Measurements from ENCODE around the gene SH3RF3.

Gene SH3RF3

DNA sequence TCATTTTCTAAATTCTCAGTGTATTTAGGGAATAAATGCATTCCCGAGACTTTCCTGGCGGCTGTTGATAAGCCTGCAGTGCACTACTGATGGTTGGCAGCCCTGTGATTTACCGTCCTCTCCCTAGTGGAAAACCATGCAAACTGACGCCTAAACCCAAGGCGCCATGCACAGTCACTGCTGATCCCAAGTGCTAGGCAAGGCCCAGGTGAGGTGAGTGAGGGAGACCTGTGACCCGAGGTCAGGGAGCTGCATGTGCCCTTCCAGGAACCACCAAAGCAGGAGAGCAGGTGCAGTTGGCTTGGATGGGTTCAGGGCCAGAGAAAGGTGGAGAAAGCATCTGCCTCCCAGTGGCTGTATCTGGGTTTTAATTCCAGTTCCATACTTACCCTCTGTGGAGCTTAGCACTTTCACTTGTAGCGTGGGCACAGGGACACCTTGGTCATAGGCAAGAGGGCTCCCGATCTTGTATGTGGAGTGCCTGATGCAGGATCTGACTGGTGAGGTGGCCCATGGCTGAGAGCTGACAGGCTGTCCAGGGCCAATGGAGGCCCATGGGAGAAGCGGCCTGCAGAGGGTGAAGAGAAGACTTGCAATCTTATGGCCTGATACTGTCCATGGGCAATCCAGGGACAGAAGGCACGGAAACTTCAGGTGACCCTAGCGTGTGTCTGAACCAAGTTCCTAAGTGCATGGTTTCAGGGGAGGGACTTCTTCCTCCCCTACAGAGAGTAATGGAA, 131.3 kb downstream of the SH3RF3 start:
- DNase-seq (ENCODE audit: low read depth in 3 of 3): no peak

DNA sequence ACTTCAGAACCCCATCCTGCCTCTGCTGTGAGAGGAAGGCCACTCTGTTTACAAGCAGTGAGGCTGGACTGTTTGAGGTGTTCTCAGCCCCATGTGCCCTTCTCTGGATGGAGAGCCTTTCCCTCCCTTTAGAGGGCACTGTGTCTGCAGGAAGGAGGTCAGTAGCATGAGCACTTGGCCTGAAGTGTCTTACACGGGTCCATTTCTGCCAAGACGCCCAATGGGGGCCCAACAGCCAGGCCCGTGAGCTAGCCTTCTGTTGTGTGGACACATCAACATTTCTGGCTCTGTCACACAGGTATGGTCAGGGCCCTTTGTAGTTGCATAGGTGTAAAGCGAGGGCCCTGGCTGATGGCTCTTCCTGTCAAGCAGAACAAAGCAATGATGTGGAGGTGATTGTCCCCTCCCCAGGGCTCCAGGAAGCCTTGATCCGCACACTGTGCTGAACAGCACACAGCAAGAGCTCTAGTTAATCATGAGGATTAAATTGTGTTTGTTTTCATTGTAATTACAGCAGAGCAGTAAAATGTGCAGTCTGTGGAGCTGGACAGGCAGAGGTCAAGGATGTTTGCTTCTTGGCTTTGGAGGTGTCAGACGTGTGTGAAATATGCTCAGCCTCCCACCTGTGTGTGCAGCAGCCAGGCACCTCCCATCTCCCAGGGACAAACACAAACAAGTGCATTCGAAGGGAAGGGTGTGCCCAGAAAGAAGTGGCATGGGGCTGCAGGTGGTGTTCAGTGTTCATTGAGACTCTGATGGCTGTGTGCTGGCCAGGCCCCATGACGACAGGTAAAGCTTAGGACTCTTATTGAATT, 132.1 kb downstream of the SH3RF3 start:
- DNase-seq (ENCODE audit: low read depth in 3 of 3): no peak

DNA sequence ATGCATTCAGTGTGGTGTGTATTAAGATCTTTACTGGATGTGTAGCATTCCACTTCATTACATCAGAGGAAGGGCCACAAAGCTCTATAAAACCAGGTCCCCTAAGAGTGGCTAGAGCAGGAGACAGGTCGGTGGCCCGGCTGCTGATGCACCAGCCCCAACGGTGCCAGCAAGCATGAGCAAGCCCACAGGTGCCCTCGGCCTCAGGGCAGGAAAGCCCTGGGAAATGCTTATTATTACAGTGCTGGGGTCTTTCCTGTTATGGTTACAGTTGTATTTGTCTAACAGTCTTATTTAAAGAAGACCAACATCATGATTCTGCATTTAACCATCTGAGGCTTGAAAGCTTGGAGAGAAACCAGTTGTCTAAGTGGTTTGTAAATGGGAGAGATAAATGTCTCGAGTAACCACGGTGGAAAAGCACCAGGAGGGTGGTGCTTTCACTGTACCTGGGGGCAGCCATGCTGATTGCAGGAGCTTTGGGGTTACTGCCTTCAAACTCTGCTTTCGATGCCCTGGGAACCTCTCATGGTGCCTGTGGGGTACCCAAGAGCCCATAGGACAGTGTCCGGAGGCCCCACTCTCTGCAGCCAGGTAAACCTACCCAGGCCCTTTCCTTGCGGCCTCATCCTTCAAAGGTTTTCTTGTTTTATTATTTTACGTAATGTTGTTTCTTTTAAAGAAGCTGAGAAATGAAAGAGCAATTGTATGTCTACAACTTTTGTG, 133.1 kb downstream of the SH3RF3 start:
- DNase-seq (ENCODE audit: low read depth in 3 of 3): no peak

DNA sequence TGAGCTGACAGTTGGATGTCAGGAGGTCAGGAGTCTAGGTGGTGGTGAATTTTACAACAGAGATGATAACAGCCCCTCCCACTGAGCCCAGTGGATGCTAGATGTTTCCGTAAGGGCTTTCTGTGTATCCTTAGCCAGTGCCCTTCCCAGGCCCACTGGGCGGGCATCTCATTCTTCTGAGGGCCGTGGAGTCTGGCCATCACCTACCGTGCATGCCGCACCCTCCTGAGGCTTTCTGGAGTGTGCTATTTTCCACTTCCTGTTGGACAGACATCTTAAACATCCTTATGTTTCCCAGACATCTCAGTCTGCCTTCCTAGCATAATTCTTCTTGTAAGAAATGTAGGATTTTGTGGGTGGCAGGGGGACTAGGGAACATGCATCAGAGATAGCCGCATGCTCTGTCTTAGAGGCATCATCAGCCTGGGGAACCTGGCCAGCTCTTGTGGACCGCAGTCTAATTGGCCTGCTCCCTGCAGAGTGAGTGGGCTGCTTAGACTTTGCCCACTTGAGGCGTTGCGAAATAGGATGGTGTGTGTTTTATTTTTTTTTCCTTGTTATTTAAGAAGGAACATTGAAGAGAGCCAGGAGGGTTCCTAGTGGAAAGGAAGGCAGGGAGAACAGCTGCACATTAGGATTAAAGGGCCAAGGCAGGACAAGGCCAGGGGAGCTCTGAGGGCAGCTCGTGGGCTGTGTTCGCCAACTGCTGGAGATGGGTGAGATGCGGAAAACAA, 135.8 kb downstream of the SH3RF3 start:
- DNase-seq (ENCODE audit: low read depth in 3 of 3): no peak

DNA sequence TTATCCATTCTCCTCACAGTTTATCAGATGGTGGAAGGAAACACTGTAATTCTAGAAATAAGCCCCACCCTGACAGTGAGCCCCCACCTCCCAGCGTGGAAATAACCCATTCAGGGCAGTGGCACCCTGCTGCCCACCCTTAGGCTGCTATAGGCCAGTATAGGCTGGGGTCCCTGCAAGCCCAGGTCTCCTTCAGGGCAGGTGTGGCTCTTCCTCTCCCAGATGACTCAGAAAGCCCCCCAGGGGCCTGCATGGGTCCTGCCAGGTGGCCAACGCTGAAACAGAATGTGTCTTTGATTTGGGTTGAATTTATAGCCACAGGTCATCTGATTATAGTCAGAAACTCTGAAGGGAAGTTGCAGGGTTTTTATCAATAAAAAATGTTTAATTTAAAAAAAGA, 136.4 kb downstream of the SH3RF3 start:
- no peak for DNase-seq (ENCODE audit: low read depth in 3 of 3)

DNA sequence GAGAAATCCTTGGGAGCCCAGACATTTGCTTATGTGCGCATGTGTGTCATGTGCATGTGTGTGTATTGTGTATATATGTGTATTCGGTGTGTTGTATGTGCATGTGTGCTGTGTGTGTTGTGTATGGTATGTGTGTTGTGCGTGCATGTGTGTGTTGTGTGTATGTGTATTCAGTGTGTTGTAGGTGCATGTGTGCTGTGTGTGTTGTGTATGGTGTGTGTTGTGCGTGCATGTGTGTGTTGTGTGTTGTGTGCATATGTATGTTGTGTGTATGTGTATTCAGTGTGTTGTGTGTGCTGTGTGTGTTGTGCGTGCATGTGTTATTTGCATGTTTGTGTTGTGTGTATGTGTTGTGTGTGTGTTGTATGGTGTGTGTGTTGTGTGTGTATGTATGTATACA, 136.9 kb downstream of the SH3RF3 start:
- no peak for DNase-seq (ENCODE audit: low read depth in 3 of 3)

DNA sequence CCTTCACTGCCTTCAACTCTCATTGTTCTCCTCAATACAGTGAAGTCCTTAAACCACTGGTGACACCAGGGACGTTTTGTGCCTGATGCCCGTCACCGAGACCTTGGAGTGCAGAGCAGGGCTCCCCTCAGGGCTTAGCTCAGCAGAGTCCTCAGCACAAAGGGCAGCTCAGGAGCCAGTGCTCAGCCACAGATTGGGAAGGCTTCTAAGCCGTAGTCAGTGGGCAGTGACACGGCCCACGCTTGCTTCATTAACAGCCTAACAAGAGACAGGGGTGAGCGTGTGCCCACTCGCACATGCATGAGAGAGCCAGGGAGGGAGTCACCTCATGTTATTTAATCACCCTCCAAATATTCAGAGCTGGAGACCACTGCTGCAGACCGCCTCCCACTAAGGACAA, 137.5 kb downstream of the SH3RF3 start:
- no peak for DNase-seq (ENCODE audit: low read depth in 3 of 3)

DNA sequence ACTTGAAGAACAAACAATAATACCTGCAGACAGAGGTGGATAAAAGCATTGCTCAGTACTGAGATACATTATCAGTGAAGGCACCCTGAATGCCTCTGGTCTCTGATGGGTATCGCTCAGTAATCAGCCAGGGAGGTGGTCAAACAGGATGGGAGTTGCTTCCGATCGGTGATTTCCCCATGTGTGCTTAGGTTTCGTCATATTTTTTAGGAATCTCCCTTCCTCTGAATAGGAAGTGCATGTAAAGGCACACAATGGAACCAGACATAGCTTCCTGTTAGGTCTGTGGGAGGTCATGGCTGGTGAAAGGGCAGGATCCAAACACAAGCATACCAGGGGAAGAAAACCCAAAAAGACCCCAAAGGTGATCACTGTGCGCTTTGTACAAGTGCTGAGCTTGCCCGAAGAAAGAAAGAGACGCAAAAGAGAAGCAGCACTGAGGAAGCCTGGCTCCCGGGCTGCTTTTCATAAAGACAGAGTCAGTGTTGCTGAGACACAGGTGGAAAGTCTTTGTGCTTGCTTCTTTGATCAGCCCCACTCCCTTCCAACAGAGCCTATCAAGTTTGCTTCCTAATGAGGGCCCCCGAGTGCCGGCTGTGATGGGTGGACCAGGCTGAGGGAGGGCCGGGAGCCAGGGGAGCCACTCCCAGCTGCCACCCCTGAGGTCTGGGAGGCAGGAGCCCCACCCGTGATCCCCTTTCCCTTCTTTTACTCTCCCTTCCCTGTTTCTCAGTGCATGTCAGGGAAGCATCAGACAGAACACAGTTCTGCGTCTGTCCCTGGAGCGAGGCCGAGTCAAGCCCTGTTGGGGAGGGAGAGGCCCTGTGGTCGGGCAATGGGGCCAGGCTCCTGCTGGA, 138.2 kb downstream of the SH3RF3 start:
- no peak for DNase-seq (ENCODE audit: low read depth in 3 of 3)

DNA sequence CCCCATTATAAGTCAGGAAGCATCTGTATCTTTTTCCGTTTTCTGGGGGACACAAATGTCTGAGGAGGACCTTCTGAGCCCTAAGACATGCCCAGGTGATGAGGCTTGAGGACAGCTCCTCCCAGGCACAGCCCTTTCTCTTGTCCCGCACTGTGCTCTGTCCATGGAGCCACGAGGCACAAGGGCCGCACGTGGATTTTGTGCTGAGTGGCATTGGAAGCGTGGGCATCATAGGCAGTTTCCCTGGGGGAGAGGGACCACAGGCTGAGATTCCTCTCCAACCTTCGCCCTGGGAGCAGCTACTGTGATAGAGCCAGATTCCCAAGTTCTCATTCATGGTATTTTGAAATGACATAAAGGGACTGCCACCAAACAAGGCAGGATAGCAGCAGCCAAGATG, 139.9 kb downstream of the SH3RF3 start:
- DNase-seq (ENCODE audit: low read depth in 3 of 3): no peak

DNA sequence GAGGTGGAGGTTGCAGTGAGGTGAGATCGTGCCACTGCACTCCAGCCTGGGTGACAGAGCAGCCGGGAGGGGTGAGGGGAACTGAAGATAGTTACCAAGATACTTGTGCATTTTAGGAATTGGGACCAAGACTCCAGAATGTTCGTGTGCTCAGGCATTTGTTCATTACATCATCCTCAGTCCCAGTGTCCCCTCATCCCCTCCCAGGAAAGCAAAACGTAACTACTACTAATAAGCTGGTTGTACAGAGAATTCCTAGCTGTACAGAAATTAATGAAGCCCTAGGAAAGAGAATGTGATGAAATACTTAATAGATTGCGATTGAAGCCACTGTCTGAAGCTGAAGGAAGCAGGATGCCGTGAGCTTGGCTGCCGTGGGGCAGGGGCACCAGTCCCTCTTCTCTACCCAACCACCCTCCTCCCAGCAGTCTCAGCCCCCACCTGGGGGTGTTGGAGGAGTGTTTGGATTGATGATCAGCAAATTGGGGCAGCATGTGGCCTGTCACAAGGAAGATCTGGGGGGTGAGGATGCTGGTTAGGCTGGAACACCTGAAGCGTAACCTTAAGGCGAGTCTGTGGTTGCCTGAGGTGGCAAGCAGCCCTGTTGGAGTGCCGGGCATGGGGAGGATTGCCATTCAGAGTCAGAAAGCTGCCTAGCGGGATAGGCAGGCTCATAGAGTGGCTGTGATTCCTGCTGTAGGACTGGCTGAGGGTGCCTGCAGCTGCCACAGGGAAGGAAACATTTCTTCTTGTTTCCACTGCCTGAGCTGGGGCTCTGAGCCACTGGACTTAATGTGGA, 140.9 kb downstream of the SH3RF3 start:
- DNase-seq (ENCODE audit: low read depth in 3 of 3): no peak

DNA sequence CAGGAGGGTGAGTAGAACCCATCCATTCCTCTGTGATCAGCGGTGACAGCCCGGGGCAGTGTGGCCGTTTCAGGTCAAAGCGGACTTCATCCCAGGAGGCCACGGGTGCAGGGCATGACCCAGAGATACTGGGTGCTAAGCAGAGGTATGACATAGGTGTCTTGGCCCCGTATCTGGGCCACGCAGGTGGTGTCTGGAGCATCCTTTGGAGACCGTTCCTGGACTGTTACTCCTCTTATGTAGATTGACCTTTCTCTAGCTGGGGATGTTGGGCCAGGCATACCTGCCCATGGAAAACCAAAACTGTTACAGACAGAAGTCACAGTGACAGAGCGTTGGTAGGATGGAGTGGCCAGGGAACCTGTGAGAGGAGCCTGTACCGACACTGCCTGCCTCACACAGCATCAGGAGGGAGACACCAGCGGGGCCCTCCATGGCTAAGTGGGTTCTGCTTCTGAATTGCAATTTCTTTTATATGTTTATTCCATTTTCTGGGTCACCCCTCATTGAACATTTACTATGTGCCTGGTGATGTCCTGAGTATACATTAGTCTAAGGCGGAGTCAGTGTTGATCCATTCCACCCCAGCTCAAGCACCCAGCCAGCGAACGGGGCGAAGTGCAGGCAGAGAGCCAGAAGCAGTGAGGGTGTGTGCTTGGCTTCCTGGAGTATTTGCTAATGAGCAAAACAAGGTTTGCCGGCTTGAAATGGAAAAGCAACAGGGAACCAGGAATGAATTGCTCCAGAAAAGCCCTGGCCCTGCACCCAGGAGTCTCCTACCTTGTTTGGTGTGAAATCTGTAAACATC, 141.7 kb downstream of the SH3RF3 start:
- no peak for DNase-seq (ENCODE audit: low read depth in 3 of 3)

DNA sequence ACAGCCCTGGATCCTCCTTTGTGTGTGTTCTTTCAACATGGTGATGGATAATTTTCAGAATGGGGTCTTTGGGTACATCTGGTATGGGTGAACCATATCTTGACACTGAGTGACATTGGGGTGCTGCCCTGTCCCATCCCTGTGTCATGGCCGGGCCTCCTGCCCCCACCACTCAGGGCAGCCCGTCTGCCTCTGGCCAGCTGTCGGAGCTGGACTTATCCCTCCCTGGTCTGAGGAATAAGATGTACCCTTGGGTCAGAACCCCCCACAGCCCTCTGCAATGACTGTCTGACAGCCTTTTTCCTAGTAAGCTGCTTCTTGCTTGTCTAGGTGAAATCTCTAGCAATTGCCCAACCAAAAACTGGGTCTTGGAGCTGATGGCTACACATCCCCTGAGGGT, 142.9 kb downstream of the SH3RF3 start:
- DNase-seq (ENCODE audit: low read depth in 3 of 3): no peak

DNA sequence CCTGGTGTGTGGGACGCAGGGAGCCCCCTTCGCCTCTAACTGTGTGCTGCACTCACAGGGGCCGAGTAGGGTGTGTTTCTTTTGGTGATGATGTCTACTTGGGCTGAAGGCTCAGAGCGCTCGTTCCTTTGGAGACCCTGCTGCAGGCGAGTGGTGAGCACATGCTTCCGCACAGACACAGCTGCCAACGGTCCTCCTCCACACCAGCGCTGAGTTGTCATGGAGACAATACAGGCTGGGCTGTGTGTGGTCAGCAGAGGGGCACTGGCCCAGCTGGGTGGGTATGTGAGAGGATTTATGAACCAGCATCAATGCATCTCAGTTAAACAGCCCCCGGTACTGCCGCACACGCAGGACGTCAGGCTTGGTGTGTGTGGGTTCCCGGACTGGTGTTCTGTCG, 143.5 kb downstream of the SH3RF3 start:
- DNase-seq (ENCODE audit: low read depth in 3 of 3): no peak

DNA sequence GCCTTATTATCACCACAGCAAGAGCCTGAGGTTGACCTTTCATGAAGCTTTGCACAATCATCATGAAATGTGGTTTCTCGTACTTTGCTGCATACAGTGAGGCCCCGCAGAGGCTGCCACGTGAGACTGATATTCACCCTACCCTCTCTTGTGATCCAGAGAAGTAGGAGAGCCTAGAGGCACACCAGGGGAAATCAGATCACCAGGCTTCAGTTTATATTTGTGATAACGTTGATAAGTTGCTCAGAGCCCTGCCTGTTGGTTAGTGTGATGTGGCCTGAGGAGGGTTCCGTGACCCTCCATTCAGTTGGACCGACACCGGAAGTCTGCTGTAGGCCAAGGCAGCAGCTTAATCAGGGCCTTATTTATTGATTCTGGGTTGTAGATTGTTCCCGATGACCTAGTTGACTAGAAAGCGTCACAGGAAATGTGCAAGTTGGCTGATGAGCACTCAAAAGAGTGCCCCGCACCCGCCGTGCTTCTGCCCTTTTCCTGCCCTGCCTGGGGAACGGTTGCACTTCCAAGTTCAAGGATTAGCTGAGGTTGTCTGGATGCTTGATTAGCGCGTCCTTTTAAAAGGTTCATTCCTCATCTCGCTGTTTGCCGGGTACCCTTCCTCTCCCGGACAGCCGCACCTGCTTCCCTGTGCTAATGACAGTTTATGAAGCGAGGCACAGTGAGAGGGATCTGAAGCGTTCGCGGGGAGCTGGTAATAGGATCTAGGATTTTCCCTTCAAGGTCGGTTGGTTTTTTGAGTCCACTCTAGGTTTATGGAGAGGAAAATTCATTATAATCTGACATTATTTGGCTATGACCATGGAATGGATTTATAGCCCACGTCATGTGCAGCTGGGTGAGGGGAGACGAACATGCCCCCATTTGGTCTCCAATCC, 146.4 kb downstream of the SH3RF3 start:
- DNase-seq (ENCODE audit: low read depth in 3 of 3): no peak

DNA sequence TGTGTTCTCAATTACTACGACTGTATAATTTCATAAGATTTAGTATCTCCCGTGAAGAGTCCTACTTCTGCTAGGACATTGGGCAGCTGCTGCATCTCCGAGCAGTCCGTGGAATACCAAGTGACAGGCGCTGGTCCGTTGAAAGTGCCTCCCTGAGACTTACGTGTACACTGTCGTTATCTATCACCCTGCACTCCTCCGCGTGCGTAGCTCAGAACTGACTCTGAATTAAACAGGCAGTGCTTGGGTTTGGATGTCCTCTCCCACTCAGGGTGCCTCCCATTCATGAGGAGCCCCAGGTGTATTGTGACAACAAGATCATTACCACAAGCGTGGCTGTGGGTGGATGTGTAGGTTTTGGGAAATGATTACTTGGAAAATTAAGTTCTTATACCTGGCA, 148.4 kb downstream of the SH3RF3 start:
- DNase-seq (ENCODE audit: low read depth in 3 of 3): no peak

DNA sequence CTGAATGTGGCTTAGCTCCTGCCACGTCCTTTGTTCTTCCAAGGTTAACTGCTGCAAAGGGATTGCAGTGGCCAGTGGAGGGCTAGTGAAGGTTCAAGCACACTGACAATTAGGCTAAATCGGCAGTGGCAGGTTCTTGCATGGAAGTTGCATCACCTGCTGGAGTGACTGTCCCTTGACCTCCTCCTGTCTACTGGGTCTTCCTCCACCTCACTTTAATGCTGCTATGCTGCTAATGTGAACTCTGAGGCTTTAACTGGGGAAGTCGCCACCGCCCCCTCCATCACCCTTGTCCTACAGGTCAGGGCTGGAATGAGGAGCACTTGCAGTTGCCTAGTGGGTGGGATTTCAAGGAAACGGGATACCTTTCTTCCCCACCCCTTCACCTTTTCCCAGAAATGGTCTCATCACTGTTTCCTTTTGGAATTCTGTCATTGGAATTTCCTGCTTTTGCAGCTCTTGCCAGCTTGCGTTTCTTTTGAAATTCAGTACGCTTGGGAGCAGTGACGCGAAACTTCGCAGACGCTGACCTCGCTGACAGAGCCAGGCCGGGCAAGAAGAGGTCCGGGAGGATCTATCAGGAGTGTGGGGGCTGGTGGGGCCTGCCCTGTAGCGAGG, 150.3 kb downstream of the SH3RF3 start:
- no peak for DNase-seq (ENCODE audit: low read depth in 3 of 3)

DNA sequence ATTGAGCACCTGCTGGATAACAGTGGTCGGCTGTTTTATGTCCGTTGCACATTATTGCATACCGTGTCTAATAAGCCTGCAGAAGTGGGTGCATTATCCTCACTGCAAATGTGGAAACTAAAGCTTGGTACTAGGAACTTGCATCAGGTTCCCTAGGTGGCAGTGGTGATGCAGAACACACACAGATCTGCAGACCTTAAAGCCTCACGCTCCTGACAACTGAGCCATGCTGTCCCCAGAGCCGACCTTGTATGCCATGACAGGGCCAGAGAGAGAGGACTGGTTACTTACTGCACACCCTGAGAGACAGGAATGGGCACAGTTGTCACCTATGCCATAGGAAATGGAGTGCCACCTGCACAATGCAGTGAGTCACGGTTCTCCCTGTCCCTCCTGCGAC, 151.8 kb downstream of the SH3RF3 start:
- no peak for DNase-seq (ENCODE audit: low read depth in 3 of 3)

DNA sequence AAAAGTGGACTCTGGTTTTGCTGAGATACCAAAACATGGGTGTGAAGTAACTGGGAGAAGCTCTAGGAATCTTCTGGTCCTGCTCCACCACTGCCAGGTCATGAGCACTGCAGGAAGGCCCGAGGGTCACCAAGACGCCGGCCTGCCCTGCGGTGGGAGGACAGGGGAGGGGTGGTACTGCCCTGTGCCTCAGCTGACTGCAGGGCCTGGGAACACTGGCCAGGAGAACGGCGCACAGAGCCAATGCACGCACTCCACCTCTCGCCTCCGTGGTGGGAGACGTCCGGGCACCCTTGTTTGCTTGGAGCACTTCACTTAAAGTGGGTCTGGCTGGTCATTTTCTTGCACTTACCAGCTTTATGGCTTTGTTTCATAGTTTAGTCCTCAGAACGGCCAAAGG, 153.4 kb downstream of the SH3RF3 start:
- DNase-seq (ENCODE audit: low read depth in 3 of 3): no peak
